GM19351 (cell line): ENCODE measurements around the gene TP53BP2.
"Not testable (repeated sequence)": the region's sequence is repeated elsewhere in the genome, so short reads cannot be mapped to it uniquely, and the experiment has no call there.

Experiments
- ATAC-seq: cut with Tn5 transposase; IDR thresholded peaks from one replicate; pipeline ENCODE4 v1.9.1; 2021; ENCODE audit warnings: mild to moderate bottlenecking, moderate library complexity; ENCODE audit not compliant: unreplicated experiment

TP53BP2 gene

GRCh38 chr1:223845810-223846682, at the start of gene TP53BP2:
TSS of gene TP53BP2 (minus strand) at chr1:223845947. CDS start at chr1:223845680, 267 bp downstream.
- peak; percentile 62 for ATAC-seq

- not testable (repeated sequence) for ATAC-seq
These were observed 44.7 kb upstream of the TP53BP2 start for GRCh38 chr1:223890494-223890893.

- ATAC-seq, result not testable (repeated sequence)
These were observed 43.6 kb upstream of the TP53BP2 start for GRCh38 chr1:223889319-223889718.

GRCh38 chr1:223887747-223888418, 42.1 kb upstream of the TP53BP2 start:
- ATAC-seq, result no peak

GRCh38 chr1:223886516-223886921, 40.8 kb upstream of the TP53BP2 start:
- ATAC-seq, result no peak

- ATAC-seq, result no peak
These were observed 39.9 kb upstream of the TP53BP2 start for GRCh38 chr1:223885614-223886013.

GRCh38 chr1:223878598-223879325, 33.0 kb upstream of the TP53BP2 start:
- no peak for ATAC-seq

GRCh38 chr1:223877804-223878203, 32.1 kb upstream of the TP53BP2 start:
- ATAC-seq, result no peak

GRCh38 chr1:223876590-223876989, 30.8 kb upstream of the TP53BP2 start:
- ATAC-seq, result no peak

GRCh38 chr1:223873044-223873443, 27.3 kb upstream of the TP53BP2 start:
- no peak for ATAC-seq

GRCh38 chr1:223872308-223872901, 26.7 kb upstream of the TP53BP2 start:
- no peak for ATAC-seq

- ATAC-seq, result no peak
These were observed 25.1 kb upstream of the TP53BP2 start for GRCh38 chr1:223870617-223871574.

- ATAC-seq, result not testable (repeated sequence)
These were observed 19.0 kb upstream of the TP53BP2 start for GRCh38 chr1:223864599-223865368.

GRCh38 chr1:223864084-223864483, 18.3 kb upstream of the TP53BP2 start:
- no peak for ATAC-seq

GRCh38 chr1:223861904-223862303, 16.2 kb upstream of the TP53BP2 start:
- no peak for ATAC-seq

- no peak for ATAC-seq
These were observed 14.4 kb upstream of the TP53BP2 start for GRCh38 chr1:223860051-223860622.

GRCh38 chr1:223859058-223859457, 13.3 kb upstream of the TP53BP2 start:
- ATAC-seq, result no peak

GRCh38 chr1:223856386-223856785, 10.6 kb upstream of the TP53BP2 start:
- ATAC-seq, result no peak

- no peak for ATAC-seq
These were observed 8.0 kb upstream of the TP53BP2 start for GRCh38 chr1:223853748-223854147.
